Effector CD4-positive, alpha-beta T cell (primary cell): ENCODE measurements around the gene KPRP. TPM values are rescaled to one million over a fixed set of nuclear protein-coding genes. Genes with fewer than 3 reads are reported as not detected.

Source experiments
- DNase-seq: peaks from one replicate; pipeline ENCODE4 v3.0.0-alpha.2; 2020
- total RNA-seq: gene quantifications from one replicate; lab custom pipeline; 2026; lab: John Stamatoyannopoulos, UW

KPRP gene
- not detected for total RNA-seq

GRCh38 chr1:152757747-152758146 is at the start of gene KPRP:
Gene KPRP, plus strand, starts transcription at chr1:152758025. Its CDS starts 1,564 bp downstream, at chr1:152759589.
- no peak for DNase-seq

- DNase-seq, result no peak
Observed at GRCh38 chr1:152718238-152718637, 39.6 kb upstream of the KPRP start.

- no peak for DNase-seq
Observed at GRCh38 chr1:152725261-152725660, 32.6 kb upstream of the KPRP start.

- no peak for DNase-seq
Observed at GRCh38 chr1:152728986-152729385, 28.8 kb upstream of the KPRP start.

- no peak for DNase-seq
Observed at GRCh38 chr1:152735648-152736047, 22.2 kb upstream of the KPRP start.

GRCh38 chr1:152737997-152738396 is 19.8 kb upstream of the KPRP start:
- no peak for DNase-seq

- no peak for DNase-seq
Observed at GRCh38 chr1:152739841-152740240, 18.0 kb upstream of the KPRP start.

- no peak for DNase-seq
Observed at GRCh38 chr1:152741656-152742055, 16.2 kb upstream of the KPRP start.

- no peak for DNase-seq
Observed at GRCh38 chr1:152743371-152744145, 14.3 kb upstream of the KPRP start.

- no peak for DNase-seq
Observed at GRCh38 chr1:152745289-152745704, 12.5 kb upstream of the KPRP start.

GRCh38 chr1:152745765-152746444 is 11.9 kb upstream of the KPRP start:
- no peak for DNase-seq

GRCh38 chr1:152747831-152748230 is 10.0 kb upstream of the KPRP start:
- DNase-seq, result no peak

- no peak for DNase-seq
Observed at GRCh38 chr1:152752225-152752624, 5.6 kb upstream of the KPRP start.

GRCh38 chr1:152753586-152753985 is 4.2 kb upstream of the KPRP start:
- DNase-seq, result no peak

- no peak for DNase-seq
Observed at GRCh38 chr1:152756872-152757271, 953 bp upstream of the KPRP start.

GRCh38 chr1:152758636-152759035 is 811 bp downstream of the KPRP start:
- DNase-seq, result no peak

GRCh38 chr1:152759453-152760173 is 1.8 kb downstream of the KPRP start:
- no peak for DNase-seq

- no peak for DNase-seq
Observed at GRCh38 chr1:152760551-152761190, 2.8 kb downstream of the KPRP start.

- no peak for DNase-seq
Observed at GRCh38 chr1:152761609-152762213, 3.9 kb downstream of the KPRP start.

GRCh38 chr1:152768847-152769533 is 11.2 kb downstream of the KPRP start:
- no peak for DNase-seq

- DNase-seq, result no peak
Observed at GRCh38 chr1:152770411-152770810, 12.6 kb downstream of the KPRP start.

GRCh38 chr1:152774875-152775274 is 17.1 kb downstream of the KPRP start, which contains the start of gene LCE1F:
Gene LCE1F, plus strand, starts transcription at chr1:152775140. Its CDS starts 1,232 bp downstream, at chr1:152776372.
- no peak for DNase-seq
